Measurements from ENCODE around the gene ERAP2.

ERAP2 gene

GRCh38 chr5:96940586-96940985, 64.3 kb downstream of the ERAP2 start:
- intact Hi-C loops (cut with DNase I; ENCODE audit: low total_unique reads) = no loop called here
- H3K9me3 ChIP-seq = no peaks in the 10 kb centered on the region
- peaks cover 0 to 53% (median 12%) of the 10 kb centered on the region in 4 donors for H3K4me1 ChIP-seq
- H3K4me3 ChIP-seq = no peak overlapping the region
- DNase-seq = no peak
- TF ChIP-seq, protein P1, sequence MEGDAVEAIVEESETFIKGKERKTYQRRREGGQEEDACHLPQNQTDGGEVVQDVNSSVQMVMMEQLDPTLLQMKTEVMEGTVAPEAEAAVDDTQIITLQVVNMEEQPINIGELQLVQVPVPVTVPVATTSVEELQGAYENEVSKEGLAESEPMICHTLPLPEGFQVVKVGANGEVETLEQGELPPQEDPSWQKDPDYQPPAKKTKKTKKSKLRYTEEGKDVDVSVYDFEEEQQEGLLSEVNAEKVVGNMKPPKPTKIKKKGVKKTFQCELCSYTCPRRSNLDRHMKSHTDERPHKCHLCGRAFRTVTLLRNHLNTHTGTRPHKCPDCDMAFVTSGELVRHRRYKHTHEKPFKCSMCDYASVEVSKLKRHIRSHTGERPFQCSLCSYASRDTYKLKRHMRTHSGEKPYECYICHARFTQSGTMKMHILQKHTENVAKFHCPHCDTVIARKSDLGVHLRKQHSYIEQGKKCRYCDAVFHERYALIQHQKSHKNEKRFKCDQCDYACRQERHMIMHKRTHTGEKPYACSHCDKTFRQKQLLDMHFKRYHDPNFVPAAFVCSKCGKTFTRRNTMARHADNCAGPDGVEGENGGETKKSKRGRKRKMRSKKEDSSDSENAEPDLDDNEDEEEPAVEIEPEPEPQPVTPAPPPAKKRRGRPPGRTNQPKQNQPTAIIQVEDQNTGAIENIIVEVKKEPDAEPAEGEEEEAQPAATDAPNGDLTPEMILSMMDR (IDR thresholded peaks at IDR 0.05) = no peak
- H3K27ac ChIP-seq = no peak overlapping the region
- no peaks in the 10 kb centered on the region for H3K36me3 ChIP-seq
- no peaks in the 10 kb centered on the region for H3K27me3 ChIP-seq

GRCh38 chr5:96941140-96941539, 64.8 kb downstream of the ERAP2 start:
- TF ChIP-seq, protein P1 (IDR thresholded peaks at IDR 0.05) = no peak
- Histone ChIP-seq H3K9me3 (no peaks in the 10 kb centered on the region), H3K36me3 (no peaks in the 10 kb centered on the region), H3K4me3 (no peak overlapping the region), H3K27ac (no peak overlapping the region), H3K4me1 (peaks cover 0 to 53% (median 13%) of the 10 kb centered on the region in 4 donors), H3K27me3 (no peaks in the 10 kb centered on the region)
- DNase-seq = no peak
- intact Hi-C loops (cut with DNase I; ENCODE audit: low total_unique reads) = no loop called here

DNA sequence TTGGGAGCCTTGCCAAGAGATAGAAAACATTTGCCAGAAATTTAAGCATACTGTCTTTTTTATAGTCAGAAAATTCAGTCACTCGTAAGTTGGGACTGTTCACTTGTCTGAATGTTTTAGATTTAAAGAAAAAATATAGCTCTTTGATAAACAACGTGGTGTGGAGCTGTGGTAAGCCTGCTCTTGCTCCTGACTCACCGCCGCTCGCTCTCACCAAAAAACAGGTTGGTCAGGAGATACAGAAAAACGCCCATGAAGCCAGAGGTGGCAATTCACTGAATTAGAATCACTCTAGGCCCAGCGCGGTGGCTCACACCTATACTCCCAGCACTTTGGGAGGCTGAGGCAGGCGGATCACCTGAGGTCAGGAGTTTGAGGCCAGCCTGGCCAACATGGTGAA, 65.8 kb downstream of the ERAP2 start:
- H3K9me3 ChIP-seq = no peaks in the 10 kb centered on the region
- intact Hi-C loops (cut with DNase I; ENCODE audit: low total_unique reads) = no loop called here

GRCh38 chr5:96942911-96943310, 66.6 kb downstream of the ERAP2 start:
- H3K27ac ChIP-seq = no peak overlapping the region
- H3K27me3 ChIP-seq = no peaks in the 10 kb centered on the region
- TF ChIP-seq, protein P1 (IDR thresholded peaks at IDR 0.05) = no peak
- no peak overlapping the region for H3K4me3 ChIP-seq
- intact Hi-C loops (cut with DNase I; ENCODE audit: low total_unique reads) = no loop called here
- DNase-seq = no peak
- H3K4me1 ChIP-seq = peaks cover 0 to 43% (median 8%) of the 10 kb centered on the region in 4 donors
- no peaks in the 10 kb centered on the region for H3K9me3 ChIP-seq
- H3K36me3 ChIP-seq = no peaks in the 10 kb centered on the region

More for the DNA sequence above, 65.8 kb downstream of the ERAP2 start:
- H3K4me1 ChIP-seq = peaks cover 0 to 51% (median 12%) of the 10 kb centered on the region in 4 donors
- H3K27me3 ChIP-seq = no peaks in the 10 kb centered on the region
- no peaks in the 10 kb centered on the region for H3K36me3 ChIP-seq
- TF ChIP-seq, protein P1 (IDR thresholded peaks at IDR 0.05) = no peak
- no peak overlapping the region for H3K27ac ChIP-seq
- H3K4me3 ChIP-seq = no peak overlapping the region
- no peak for DNase-seq

GRCh38 chr5:96943799-96944198, 67.5 kb downstream of the ERAP2 start:
- no peaks in the 10 kb centered on the region for H3K27me3 ChIP-seq
- H3K27ac ChIP-seq = no peak overlapping the region
- TF ChIP-seq, protein P1 (IDR thresholded peaks at IDR 0.05) = no peak
- DNase-seq = no peak
- no peak overlapping the region for H3K4me3 ChIP-seq
- no peaks in the 10 kb centered on the region for H3K36me3 ChIP-seq
- intact Hi-C loops (cut with DNase I; ENCODE audit: low total_unique reads) = no loop called here
- peaks cover 0 to 34% (median 3%) of the 10 kb centered on the region in 4 donors for H3K4me1 ChIP-seq
- no peaks in the 10 kb centered on the region for H3K9me3 ChIP-seq
